SK-N-MC (cell line): Measurements from ENCODE around the gene GNS.

Experiments
- EZH2 ChIP-seq: fragments of 200-600 bp; sonication (generic); IDR thresholded peaks from one replicate; pipeline ENCODE4 v1.6.1; 2017; ENCODE audit warnings: antibody characterized with exemption
- POLR2AphosphoS5 ChIP-seq: IDR thresholded peaks from 2 replicates; pipeline ENCODE4 v1.6.1; 2012; ENCODE audit warnings: mild to moderate bottlenecking, low read depth, low read length, borderline replicate concordance

DNA sequence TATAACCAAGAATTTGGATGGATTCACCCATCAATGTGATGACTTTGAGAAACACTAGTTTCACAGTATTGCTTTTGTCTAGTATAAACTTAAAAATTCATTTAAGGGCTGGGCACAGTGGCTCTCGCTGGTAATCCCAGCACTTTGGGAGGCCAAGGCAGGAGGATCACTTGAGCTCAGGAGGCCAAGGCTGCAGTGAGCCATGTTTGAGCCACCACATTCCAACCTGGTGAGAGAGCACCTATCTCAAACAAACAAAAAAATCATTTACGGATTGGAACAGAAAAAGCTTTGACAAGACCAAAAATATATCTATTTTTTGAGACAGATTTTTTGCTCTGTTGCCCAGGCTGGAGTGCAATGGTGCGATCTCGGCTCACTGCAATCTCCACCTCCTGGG is 27.5 kb downstream of the GNS start:
- TF ChIP-seq EZH2 (no peak), POLR2AphosphoS5 (no peak)
